ENCODE data around the gene CLTC. TPM values are rescaled to one million over a fixed set of nuclear protein-coding genes. Genes with fewer than 3 reads are reported as not detected.

The CLTC gene
- total RNA-seq, 1 donor from 2014 or later = 314 TPM

GRCh38 chr17:59631276-59631675 is 11.6 kb downstream of the CLTC start:
- Mint-ChIP-seq H3K4me1 (ENCODE audit: low read depth) (peaks cover 75% of the 10 kb centered on the region), H3K9me3 (ENCODE audit: low read depth) (no peaks in the 10 kb centered on the region), H3K27me3 (ENCODE audit: low read depth) (no peaks in the 10 kb centered on the region), H3K4me3 (ENCODE audit: unreplicated experiment) (no peak overlapping the region), H3K36me3 (ENCODE audit: low read depth) (peaks cover 8% of the 10 kb centered on the region), H3K27ac (ENCODE audit: unreplicated experiment) (peak overlapping the region; percentile 76)
- no peak for TF ChIP-seq CTCF (IDR thresholded peaks at IDR 0.05)
- no peak for DNase-seq (ENCODE audit: low spot score)

- Mint-ChIP-seq H3K27ac (ENCODE audit: unreplicated experiment) (peak overlapping the region; percentile 32), H3K27me3 (ENCODE audit: low read depth) (no peaks in the 10 kb centered on the region), H3K9me3 (ENCODE audit: low read depth) (no peaks in the 10 kb centered on the region), H3K4me3 (ENCODE audit: unreplicated experiment) (no peak overlapping the region), H3K36me3 (ENCODE audit: low read depth) (peaks cover 8% of the 10 kb centered on the region), H3K4me1 (ENCODE audit: low read depth) (peaks cover 71% of the 10 kb centered on the region)
- no peak for DNase-seq (ENCODE audit: low spot score)
- no peak for TF ChIP-seq CTCF (IDR thresholded peaks at IDR 0.05)
Measured at GRCh38 chr17:59632398-59632797, 12.7 kb downstream of the CLTC start.

- Mint-ChIP-seq H3K4me1 (ENCODE audit: low read depth) (peaks cover 66% of the 10 kb centered on the region), H3K36me3 (ENCODE audit: low read depth) (peaks cover 7% of the 10 kb centered on the region), H3K4me3 (ENCODE audit: unreplicated experiment) (no peak overlapping the region), H3K9me3 (ENCODE audit: low read depth) (no peaks in the 10 kb centered on the region), H3K27me3 (ENCODE audit: low read depth) (no peaks in the 10 kb centered on the region), H3K27ac (ENCODE audit: unreplicated experiment) (no peak overlapping the region)
- no peak for TF ChIP-seq CTCF (IDR thresholded peaks at IDR 0.05)
- DNase-seq (ENCODE audit: low spot score) = no peak
Measured at GRCh38 chr17:59633658-59634359, 14.1 kb downstream of the CLTC start.

- Mint-ChIP-seq H3K4me1 (ENCODE audit: low read depth) (peaks cover 61% of the 10 kb centered on the region), H3K9me3 (ENCODE audit: low read depth) (no peaks in the 10 kb centered on the region), H3K36me3 (ENCODE audit: low read depth) (peaks cover 7% of the 10 kb centered on the region), H3K27ac (ENCODE audit: unreplicated experiment) (peak overlapping the region; percentile 89), H3K4me3 (ENCODE audit: unreplicated experiment) (no peak overlapping the region), H3K27me3 (ENCODE audit: low read depth) (no peaks in the 10 kb centered on the region)
- no peak for TF ChIP-seq CTCF (IDR thresholded peaks at IDR 0.05)
- DNase-seq (ENCODE audit: low spot score) = no peak
Measured at GRCh38 chr17:59634632-59635541, 15.2 kb downstream of the CLTC start.

- Mint-ChIP-seq H3K27ac (ENCODE audit: unreplicated experiment) (no peak overlapping the region), H3K4me1 (ENCODE audit: low read depth) (peaks cover 67% of the 10 kb centered on the region), H3K4me3 (ENCODE audit: unreplicated experiment) (no peak overlapping the region), H3K36me3 (ENCODE audit: low read depth) (peaks cover 1% of the 10 kb centered on the region), H3K9me3 (ENCODE audit: low read depth) (no peaks in the 10 kb centered on the region), H3K27me3 (ENCODE audit: low read depth) (no peaks in the 10 kb centered on the region)
- no peak for TF ChIP-seq CTCF (IDR thresholded peaks at IDR 0.05)
- no peak for DNase-seq (ENCODE audit: low spot score)
Measured at GRCh38 chr17:59637611-59638310, 18.1 kb downstream of the CLTC start.
